Measurements from ENCODE around the gene AP3M1.

DNA sequence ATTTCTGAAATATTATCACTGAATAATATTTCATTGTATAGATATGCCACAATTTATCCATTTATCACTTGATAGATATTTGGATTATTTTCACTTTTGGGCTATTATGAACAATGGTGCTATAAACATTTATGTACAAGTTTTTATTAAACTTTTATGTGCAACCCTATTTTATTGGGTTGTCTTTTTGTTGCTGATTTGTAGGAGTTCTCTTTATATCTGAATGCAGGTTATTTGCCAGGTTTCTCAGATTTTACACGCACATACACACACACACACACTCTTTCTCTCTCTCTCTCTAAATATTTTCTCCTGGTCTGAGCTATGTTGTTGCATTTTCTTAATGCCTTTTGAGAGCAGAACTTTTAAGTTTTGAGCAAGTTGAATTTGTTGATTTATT is 36.6 kb upstream of the AP3M1 start:
- TF ChIP-seq TAF1 (IDR thresholded peaks at IDR 0.05; ENCODE audit: borderline replicate concordance, insufficient read depth, low read length) = no peak
- TF ChIP-seq REST (IDR thresholded peaks at IDR 0.05; ENCODE audit: insufficient read depth in 1 of 2, low read depth in 2 of 2, low read length in 2 of 2) = no peak

Data from PFSK-1 (cell line).